ACC112 (cell line): Measurements from ENCODE around the gene ADAM22.

Experiments used
- H2AFZ ChIP-seq: fragments of 200-600 bp; sonication (generic); one replicate; pipeline ENCODE4 v1.6.0; 2017; ENCODE audit warnings: antibody characterized with exemption, low read length; ENCODE audit not compliant: unreplicated experiment
- H3K27ac ChIP-seq: fragments of 200-600 bp; sonication (generic); 2 replicates; pipeline ENCODE4 v1.5.1; 2014; ENCODE audit warnings: low read depth, mild to moderate bottlenecking, antibody characterized with exemption, low read length, moderate library complexity
- H3K27me3 ChIP-seq: fragments of 200-600 bp; sonication (generic); 2 replicates; pipeline ENCODE4 v1.6.1; 2014; ENCODE audit warnings: mild to moderate bottlenecking, antibody characterized with exemption, low read length, moderate library complexity, mixed read lengths; ENCODE audit not compliant: insufficient read depth
- H3K36me3 ChIP-seq: fragments of 200-600 bp; sonication (generic); 2 replicates; pipeline ENCODE4 v1.6.1; 2016; ENCODE audit warnings: mild to moderate bottlenecking, antibody characterized with exemption, low read length, moderate library complexity, mixed read lengths; ENCODE audit not compliant: insufficient read depth
- H3K4me1 ChIP-seq: fragments of 200-600 bp; sonication (generic); one replicate; pipeline ENCODE4 v1.6.1; 2016; ENCODE audit warnings: low read length, mixed read lengths; ENCODE audit not compliant: insufficient read depth, unreplicated experiment, control insufficient read depth
- H3K4me3 ChIP-seq: fragments of 200-600 bp; sonication (generic); 2 replicates; pipeline ENCODE4 v1.5.1; 2014; ENCODE audit warnings: mild to moderate bottlenecking, low read depth, low read length
- H3K79me2 ChIP-seq: fragments of 200-600 bp; sonication (generic); one replicate; pipeline ENCODE4 v1.6.0; 2016; ENCODE audit warnings: low read length; ENCODE audit not compliant: control insufficient read depth, unreplicated experiment, insufficient read depth

Gene ADAM22

GRCh38 chr7:88073626-88074025 is 139.6 kb downstream of the ADAM22 start:
- Histone ChIP-seq H3K4me1 (peaks cover 5% of the 10 kb centered on the region), H2AFZ (no peak overlapping the region), H3K27me3 (no peaks in the 10 kb centered on the region), H3K79me2 (no peaks in the 10 kb centered on the region), H3K4me3 (no peak overlapping the region), H3K27ac (no peak overlapping the region), H3K36me3 (no peaks in the 10 kb centered on the region)

DNA sequence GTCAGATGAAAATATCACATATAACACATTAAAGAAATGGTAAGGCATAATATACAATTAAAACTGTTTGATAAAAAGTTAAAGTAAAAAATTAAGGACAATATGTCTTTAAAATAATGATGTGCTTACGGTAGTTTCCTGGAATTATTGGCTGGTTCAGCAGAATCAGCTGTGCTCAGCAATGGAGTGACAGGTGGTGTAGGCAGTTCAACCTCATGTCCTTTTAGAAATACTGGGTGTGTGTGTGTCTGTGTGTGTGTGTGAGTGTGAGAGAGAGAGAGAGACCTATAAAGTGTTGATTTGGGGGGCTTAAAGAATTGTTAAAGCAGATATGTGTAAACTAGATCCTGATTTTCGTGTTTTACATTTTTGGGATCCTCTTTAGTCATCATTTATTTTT is 141.2 kb downstream of the ADAM22 start:
- H3K79me2 ChIP-seq: no peaks in the 10 kb centered on the region
- H3K4me1 ChIP-seq: peaks cover 5% of the 10 kb centered on the region

DNA sequence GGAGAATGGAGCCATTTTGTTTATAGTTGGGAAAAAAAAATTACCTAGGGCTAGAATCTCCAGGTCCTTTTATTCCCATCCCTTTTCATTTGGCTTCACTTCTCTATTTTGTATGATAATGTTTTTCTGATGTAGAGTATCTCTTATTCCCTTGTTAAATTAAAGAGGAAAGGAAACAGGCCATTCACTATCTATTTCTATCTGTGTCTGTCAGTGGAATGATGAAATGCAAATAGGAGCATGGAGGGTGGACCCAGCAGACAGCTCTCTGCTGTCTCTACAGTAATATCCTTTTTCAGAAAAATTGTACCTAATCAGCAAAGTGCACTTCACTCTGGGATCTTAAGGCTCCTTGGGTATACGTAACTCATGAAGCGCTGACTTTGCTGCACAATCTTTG is 149.8 kb downstream of the ADAM22 start:
- Histone ChIP-seq H3K36me3 (no peaks in the 10 kb centered on the region), H3K27ac (no peak overlapping the region), H2AFZ (no peak overlapping the region), H3K27me3 (no peaks in the 10 kb centered on the region), H3K4me1 (no peaks in the 10 kb centered on the region), H3K79me2 (no peaks in the 10 kb centered on the region), H3K4me3 (no peak overlapping the region)

More for the DNA sequence above, 141.2 kb downstream of the ADAM22 start:
- H3K27me3 ChIP-seq: no peaks in the 10 kb centered on the region
- H3K4me3 ChIP-seq: no peak overlapping the region
- no peaks in the 10 kb centered on the region for H3K36me3 ChIP-seq
- no peak overlapping the region for H3K27ac ChIP-seq
- H2AFZ ChIP-seq: no peak overlapping the region

GRCh38 chr7:88089561-88089960 is 155.5 kb downstream of the ADAM22 start:
- Histone ChIP-seq H3K4me3 (no peak overlapping the region), H3K4me1 (no peaks in the 10 kb centered on the region), H2AFZ (no peak overlapping the region), H3K27me3 (no peaks in the 10 kb centered on the region), H3K27ac (no peak overlapping the region), H3K79me2 (no peaks in the 10 kb centered on the region), H3K36me3 (no peaks in the 10 kb centered on the region)

- H3K27me3 ChIP-seq: no peaks in the 10 kb centered on the region
- no peaks in the 10 kb centered on the region for H3K4me1 ChIP-seq
- no peak overlapping the region for H3K4me3 ChIP-seq
- peak overlapping the region; percentile 28 for H2AFZ ChIP-seq
- H3K36me3 ChIP-seq: no peaks in the 10 kb centered on the region
- H3K27ac ChIP-seq: no peak overlapping the region
- no peaks in the 10 kb centered on the region for H3K79me2 ChIP-seq
These were observed 156.2 kb downstream of the ADAM22 start for GRCh38 chr7:88090240-88090639.

- no peaks in the 10 kb centered on the region for H3K27me3 ChIP-seq
- H3K27ac ChIP-seq: no peak overlapping the region
These were observed 156.6 kb downstream of the ADAM22 start for GRCh38 chr7:88090671-88091070.

DNA sequence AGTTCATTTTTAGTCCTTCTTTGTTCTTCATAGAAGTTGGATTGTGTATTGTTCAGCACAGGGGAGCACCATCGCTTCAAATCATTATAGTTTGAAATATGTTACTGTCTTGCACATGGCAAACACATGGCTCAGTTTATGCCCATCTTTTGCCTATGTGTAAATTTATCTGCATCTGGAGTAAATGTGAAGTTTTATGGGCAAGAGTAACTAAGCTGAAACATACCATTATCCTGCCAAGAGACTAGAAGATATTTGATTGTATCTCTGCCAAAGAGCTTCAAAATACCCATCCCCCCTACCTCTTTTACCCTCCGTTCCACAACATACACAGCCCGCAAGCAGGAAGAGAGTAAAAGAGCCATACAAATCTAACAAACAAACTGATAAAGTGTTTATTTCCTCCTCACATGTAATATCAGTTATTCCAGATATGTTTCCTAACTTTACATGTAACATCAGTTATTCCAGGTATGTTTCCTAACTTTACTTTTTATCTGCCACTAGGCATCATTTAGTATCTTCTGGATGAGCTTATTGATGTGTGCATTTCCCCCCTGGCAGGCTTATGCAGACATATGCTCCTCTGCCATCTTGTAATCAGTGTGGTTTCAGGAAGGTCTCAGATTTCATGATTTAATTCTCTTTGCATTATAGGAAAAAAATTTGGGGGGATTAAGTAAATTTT is 158.1 kb downstream of the ADAM22 start:
- H3K4me1 ChIP-seq: no peaks in the 10 kb centered on the region
- no peaks in the 10 kb centered on the region for H3K79me2 ChIP-seq
- no peaks in the 10 kb centered on the region for H3K36me3 ChIP-seq
- H3K4me3 ChIP-seq: no peak overlapping the region
- no peak overlapping the region for H3K27ac ChIP-seq
- H2AFZ ChIP-seq: no peak overlapping the region
- H3K27me3 ChIP-seq: no peaks in the 10 kb centered on the region

More at GRCh38 chr7:88090671-88091070, 156.6 kb downstream of the ADAM22 start:
- no peaks in the 10 kb centered on the region for H3K36me3 ChIP-seq
- H3K79me2 ChIP-seq: no peaks in the 10 kb centered on the region
- H3K4me1 ChIP-seq: no peaks in the 10 kb centered on the region
- H3K4me3 ChIP-seq: peak overlapping the region; percentile 52
- peak overlapping the region; percentile 26 for H2AFZ ChIP-seq

DNA sequence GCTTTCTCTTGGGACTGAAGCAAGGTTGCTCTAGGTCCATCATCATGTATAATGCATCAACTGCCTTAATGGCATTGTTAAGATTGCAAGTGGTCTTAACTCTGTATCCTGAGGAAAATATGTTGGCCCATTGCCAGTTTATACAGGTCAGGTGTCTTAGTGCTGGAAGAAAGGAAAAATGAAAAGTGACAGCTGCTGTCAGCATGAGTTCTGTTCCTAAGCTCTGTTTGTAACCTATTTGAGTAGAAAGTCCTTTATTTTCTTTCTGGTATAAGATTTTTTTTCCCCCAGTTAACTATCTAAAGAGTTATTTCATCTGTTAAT is 158.6 kb downstream of the ADAM22 start:
- no peaks in the 10 kb centered on the region for H3K79me2 ChIP-seq
- no peaks in the 10 kb centered on the region for H3K36me3 ChIP-seq
- H3K27ac ChIP-seq: no peak overlapping the region
- no peaks in the 10 kb centered on the region for H3K4me1 ChIP-seq
- no peak overlapping the region for H2AFZ ChIP-seq
- no peak overlapping the region for H3K4me3 ChIP-seq
- no peaks in the 10 kb centered on the region for H3K27me3 ChIP-seq

DNA sequence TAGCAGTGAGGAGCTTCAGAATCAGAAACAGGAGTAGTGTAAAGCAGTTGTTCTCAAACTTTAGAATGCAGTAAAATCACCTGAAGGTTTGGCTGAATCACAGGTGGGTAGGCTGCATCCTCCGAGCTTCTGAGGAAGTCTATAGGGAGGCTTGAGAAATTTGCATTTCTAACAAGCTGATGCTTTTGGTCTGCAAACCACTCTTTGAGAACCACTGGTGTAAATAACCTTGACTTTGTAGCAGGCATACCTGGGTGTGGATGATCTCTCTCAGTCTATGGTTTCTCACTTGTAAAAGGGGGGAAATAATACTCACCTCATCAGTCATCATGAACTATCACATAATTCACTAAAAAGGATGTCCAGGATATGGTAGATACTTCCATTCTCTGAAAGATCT is 167.7 kb downstream of the ADAM22 start:
- Histone ChIP-seq H2AFZ (no peak overlapping the region), H3K36me3 (no peaks in the 10 kb centered on the region), H3K4me3 (no peak overlapping the region), H3K27ac (no peak overlapping the region), H3K79me2 (no peaks in the 10 kb centered on the region), H3K4me1 (no peaks in the 10 kb centered on the region), H3K27me3 (no peaks in the 10 kb centered on the region)

- H3K4me3 ChIP-seq: no peak overlapping the region
- no peaks in the 10 kb centered on the region for H3K36me3 ChIP-seq
- no peaks in the 10 kb centered on the region for H3K79me2 ChIP-seq
- no peak overlapping the region for H2AFZ ChIP-seq
- H3K27ac ChIP-seq: no peak overlapping the region
- no peaks in the 10 kb centered on the region for H3K27me3 ChIP-seq
- H3K4me1 ChIP-seq: no peaks in the 10 kb centered on the region
These were observed 168.6 kb downstream of the ADAM22 start for GRCh38 chr7:88102675-88103074.

DNA sequence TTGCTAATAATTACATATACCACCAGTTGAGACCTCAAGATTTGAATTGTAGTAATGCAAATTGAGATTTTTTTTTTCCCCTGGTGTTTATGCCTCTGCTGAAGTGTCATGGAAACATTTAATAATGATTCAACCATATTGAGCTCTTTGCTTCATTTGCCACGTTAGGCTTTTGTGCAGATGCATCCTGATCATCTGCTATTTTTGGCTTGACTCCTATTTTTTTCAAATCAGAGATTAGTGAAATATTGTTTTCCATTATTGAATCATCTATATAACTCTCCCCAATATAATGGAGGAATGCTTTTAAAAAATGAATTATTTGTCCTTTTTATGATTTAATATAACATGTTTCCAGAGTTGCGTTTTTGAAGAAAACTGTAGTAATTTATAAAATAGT is 170.7 kb downstream of the ADAM22 start:
- H3K4me1 ChIP-seq: no peaks in the 10 kb centered on the region
- H2AFZ ChIP-seq: no peak overlapping the region
- H3K4me3 ChIP-seq: no peak overlapping the region
- no peaks in the 10 kb centered on the region for H3K36me3 ChIP-seq
- no peaks in the 10 kb centered on the region for H3K27me3 ChIP-seq
- H3K79me2 ChIP-seq: no peaks in the 10 kb centered on the region
- H3K27ac ChIP-seq: no peak overlapping the region
